Right atrium auricular region (tissue), 2 donors: Measurements from ENCODE around the gene CEACAM19. TPM values are rescaled to one million over a fixed set of nuclear protein-coding genes. Genes with fewer than 3 reads are reported as not detected.

Experiments used
- DNase-seq: peaks from one replicate; pipeline ENCODE4 v3.0.0-alpha.2; 2019; ENCODE audit warnings: low spot score
- H3K27ac ChIP-seq, 2 donors: fragments of 200-600 bp; sonication (generic); 1 replicate in 1 of 2; 2 replicates in 1 of 2; pipeline ENCODE4 v1.5.1; 2016 to 2019
- H3K27me3 ChIP-seq, 2 donors: fragments of 200-600 bp; sonication (generic); one replicate each; pipeline versions ENCODE4 v1.5.1 to v1.6.0; 2017 to 2019
- H3K36me3 ChIP-seq: fragments of 200-600 bp; sonication (generic); one replicate; pipeline ENCODE4 v1.5.1; 2016
- H3K4me1 ChIP-seq, 2 donors: fragments of 200-600 bp; sonication (generic); one replicate each; pipeline versions ENCODE4 v1.5.1 to v1.6.0; 2017 to 2019
- H3K4me3 ChIP-seq, 2 donors: fragments of 200-600 bp; sonication (generic); 1 replicate in 1 of 2; 2 replicates in 1 of 2; pipeline ENCODE4 v1.5.1; 2017 to 2019; ENCODE audit warnings: mild to moderate bottlenecking in 1 of 2, moderate library complexity in 1 of 2
- H3K9me3 ChIP-seq, 2 donors: fragments of 200-600 bp; sonication (generic); one replicate each; pipeline ENCODE4 v1.5.1; 2019
- total RNA-seq, 2 donors: library from RNA; depleted of rRNA; stranded (reverse); fragments of >200 nt; gene quantifications; one replicate each; pipeline ENCODE4 v1.1.0, GENCODE V29; 2016
- TF ChIP-seq, protein P1 (sequence below), 2 donors: fragments of 200-600 bp; sonication (generic); IDR thresholded peaks; one replicate each; pipeline ENCODE4 v1.5.1; 2019; ENCODE audit warnings: antibody characterized with exemption in 2 of 2

Gene CEACAM19
- total RNA-seq, 2 donors from 2014 or later, result 2.3 to 3.1 TPM

- TF ChIP-seq, protein P1, sequence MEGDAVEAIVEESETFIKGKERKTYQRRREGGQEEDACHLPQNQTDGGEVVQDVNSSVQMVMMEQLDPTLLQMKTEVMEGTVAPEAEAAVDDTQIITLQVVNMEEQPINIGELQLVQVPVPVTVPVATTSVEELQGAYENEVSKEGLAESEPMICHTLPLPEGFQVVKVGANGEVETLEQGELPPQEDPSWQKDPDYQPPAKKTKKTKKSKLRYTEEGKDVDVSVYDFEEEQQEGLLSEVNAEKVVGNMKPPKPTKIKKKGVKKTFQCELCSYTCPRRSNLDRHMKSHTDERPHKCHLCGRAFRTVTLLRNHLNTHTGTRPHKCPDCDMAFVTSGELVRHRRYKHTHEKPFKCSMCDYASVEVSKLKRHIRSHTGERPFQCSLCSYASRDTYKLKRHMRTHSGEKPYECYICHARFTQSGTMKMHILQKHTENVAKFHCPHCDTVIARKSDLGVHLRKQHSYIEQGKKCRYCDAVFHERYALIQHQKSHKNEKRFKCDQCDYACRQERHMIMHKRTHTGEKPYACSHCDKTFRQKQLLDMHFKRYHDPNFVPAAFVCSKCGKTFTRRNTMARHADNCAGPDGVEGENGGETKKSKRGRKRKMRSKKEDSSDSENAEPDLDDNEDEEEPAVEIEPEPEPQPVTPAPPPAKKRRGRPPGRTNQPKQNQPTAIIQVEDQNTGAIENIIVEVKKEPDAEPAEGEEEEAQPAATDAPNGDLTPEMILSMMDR (IDR thresholded peaks at IDR 0.05), result no peak
- Histone ChIP-seq H3K27me3 (no peaks in the 10 kb centered on the region), H3K4me3 (no peak overlapping the region), H3K27ac (no peak overlapping the region), H3K36me3 (no peaks in the 10 kb centered on the region), H3K9me3 (no peaks in the 10 kb centered on the region), H3K4me1 (peaks cover 0 to 35% of the 10 kb centered on the region in 2 donors)
- no peak for DNase-seq
Measured at GRCh38 chr19:44636439-44637389, 34.6 kb upstream of the CEACAM19 start.

- H3K4me3 ChIP-seq, result no peak overlapping the region
- H3K4me1 ChIP-seq, result peaks cover 0 to 36% of the 10 kb centered on the region in 2 donors
- TF ChIP-seq, protein P1 (IDR thresholded peaks at IDR 0.05), result no peak
- H3K36me3 ChIP-seq, result no peaks in the 10 kb centered on the region
- no peaks in the 10 kb centered on the region for H3K9me3 ChIP-seq
- DNase-seq, result no peak
- H3K27ac ChIP-seq, result no peak overlapping the region
- no peaks in the 10 kb centered on the region for H3K27me3 ChIP-seq
Measured at GRCh38 chr19:44637390-44637764, 33.9 kb upstream of the CEACAM19 start.

DNA sequence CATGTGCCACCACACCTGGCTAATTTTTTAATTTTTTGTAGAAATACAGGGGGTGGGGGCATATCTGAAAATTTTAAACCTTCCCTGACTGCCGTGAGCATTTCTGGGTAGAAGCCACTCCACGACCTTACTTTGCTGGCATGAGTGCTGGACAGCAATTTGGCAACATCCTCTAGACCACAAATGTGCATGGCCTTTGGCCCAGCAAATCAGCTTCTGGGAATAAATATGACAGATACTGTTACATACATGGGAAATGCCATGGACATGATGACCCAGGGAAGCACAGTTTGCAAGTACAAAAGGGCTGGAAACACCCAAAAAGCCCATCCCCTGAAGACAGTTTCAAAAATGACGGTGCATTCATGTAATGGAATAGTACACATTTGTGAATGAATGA is 30.8 kb upstream of the CEACAM19 start:
- Histone ChIP-seq H3K4me3 (no peak overlapping the region), H3K4me1 (peaks cover 0 to 19% of the 10 kb centered on the region in 2 donors), H3K27ac (peak overlapping the region; percentile 59 to 64), H3K27me3 (no peaks in the 10 kb centered on the region), H3K9me3 (no peaks in the 10 kb centered on the region), H3K36me3 (no peaks in the 10 kb centered on the region)
- no peak for DNase-seq
- TF ChIP-seq, protein P1 (IDR thresholded peaks at IDR 0.05), result no peak

DNA sequence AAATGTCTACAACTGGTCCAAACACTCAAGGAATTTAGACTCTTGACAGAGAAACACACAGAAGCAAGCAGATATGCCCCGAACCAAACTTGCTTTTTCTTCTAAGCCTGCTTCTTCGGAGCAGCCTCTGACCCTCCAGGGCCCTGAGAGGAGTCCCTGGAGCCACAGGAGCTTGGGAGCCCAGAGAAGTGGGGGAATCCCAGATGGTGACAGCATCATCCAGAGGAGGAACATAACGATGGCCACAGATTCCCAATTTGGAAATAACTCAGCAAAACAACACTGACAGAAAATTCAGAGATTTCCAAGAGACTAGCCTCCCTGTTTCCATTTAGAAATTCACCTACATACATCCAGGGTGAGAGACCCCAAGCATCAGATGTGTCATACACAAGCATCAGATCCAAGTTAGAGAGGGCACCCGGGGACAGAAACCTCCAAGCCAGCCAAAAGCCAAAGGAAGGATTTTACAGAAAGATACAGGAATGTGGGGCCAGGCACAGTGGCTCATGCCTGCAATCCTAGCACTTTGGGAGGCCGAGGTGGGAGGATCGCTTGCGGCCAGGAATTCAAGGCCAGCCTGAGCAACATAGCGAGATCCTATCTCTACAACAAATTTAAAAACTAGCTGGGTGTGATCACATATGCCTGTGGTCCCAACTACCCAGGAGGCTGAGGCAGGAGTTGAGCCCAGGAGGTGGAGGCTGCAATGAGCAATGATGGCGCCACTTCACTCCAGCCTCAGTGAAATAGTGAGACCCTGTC is 29.6 kb upstream of the CEACAM19 start:
- Histone ChIP-seq H3K9me3 (no peaks in the 10 kb centered on the region), H3K27me3 (no peaks in the 10 kb centered on the region), H3K4me3 (no peak overlapping the region), H3K27ac (no peak overlapping the region), H3K36me3 (no peaks in the 10 kb centered on the region), H3K4me1 (peaks cover 0 to 26% of the 10 kb centered on the region in 2 donors)
- TF ChIP-seq, protein P1 (IDR thresholded peaks at IDR 0.05), result no peak
- no peak for DNase-seq

- DNase-seq, result no peak
- TF ChIP-seq, protein P1 (IDR thresholded peaks at IDR 0.05), result no peak
- Histone ChIP-seq H3K36me3 (peaks cover 3% of the 10 kb centered on the region), H3K4me3 (no peak overlapping the region), H3K27me3 (no peaks in the 10 kb centered on the region), H3K9me3 (no peaks in the 10 kb centered on the region), H3K27ac (no peak overlapping the region), H3K4me1 (peaks cover 0 to 32% of the 10 kb centered on the region in 2 donors)
Measured at GRCh38 chr19:44642377-44642776, 28.9 kb upstream of the CEACAM19 start.
